Neutrophil (primary cell): ENCODE data around the gene TMEM179B.

ENCODE experiments used
- H3K27ac ChIP-seq: fragments of 200-600 bp; sonication (generic); 2 replicates; pipeline ENCODE4 v1.5.1; 2016; ENCODE audit warnings: mild to moderate bottlenecking, moderate library complexity
- H3K27me3 ChIP-seq: fragments of 200-600 bp; sonication (generic); 2 replicates; pipeline ENCODE4 v1.6.0; 2016; ENCODE audit warnings: mild to moderate bottlenecking
- H3K36me3 ChIP-seq: fragments of 200-600 bp; sonication (generic); 2 replicates; pipeline ENCODE4 v1.5.1; 2017
- H3K4me1 ChIP-seq, 2 experiments: fragments of 200-600 bp in 1 of 2; sonication (generic) in 1 of 2; 1 replicate in 1 of 2; 2 replicates in 1 of 2; pipeline versions ENCODE4 v1.5.1 to v1.6.1; 2013 to 2016; ENCODE audit warnings: low read depth in 1 of 2, low read length in 1 of 2, mild to moderate bottlenecking in 1 of 2, moderate library complexity in 1 of 2; ENCODE audit not compliant: control insufficient read depth in 1 of 2, insufficient read depth in 1 of 2
- H3K4me3 ChIP-seq, 2 experiments: fragments of 200-600 bp in 1 of 2; sonication (generic) in 1 of 2; 1 replicate in 1 of 2; 2 replicates in 1 of 2; pipeline ENCODE4 v1.5.1; 2013 to 2016; ENCODE audit warnings: low read depth in 1 of 2, low read length in 1 of 2, mild to moderate bottlenecking in 1 of 2, moderate library complexity in 1 of 2
- H3K9me3 ChIP-seq: fragments of 200-600 bp; sonication (generic); 2 replicates; pipeline ENCODE4 v1.5.1; 2016
- CTCF ChIP-seq: fragments of 200-600 bp; sonication (generic); IDR thresholded peaks from 2 replicates; pipeline ENCODE4 v1.5.1; 2016; ENCODE audit warnings: antibody characterized with exemption

The TMEM179B gene

DNA sequence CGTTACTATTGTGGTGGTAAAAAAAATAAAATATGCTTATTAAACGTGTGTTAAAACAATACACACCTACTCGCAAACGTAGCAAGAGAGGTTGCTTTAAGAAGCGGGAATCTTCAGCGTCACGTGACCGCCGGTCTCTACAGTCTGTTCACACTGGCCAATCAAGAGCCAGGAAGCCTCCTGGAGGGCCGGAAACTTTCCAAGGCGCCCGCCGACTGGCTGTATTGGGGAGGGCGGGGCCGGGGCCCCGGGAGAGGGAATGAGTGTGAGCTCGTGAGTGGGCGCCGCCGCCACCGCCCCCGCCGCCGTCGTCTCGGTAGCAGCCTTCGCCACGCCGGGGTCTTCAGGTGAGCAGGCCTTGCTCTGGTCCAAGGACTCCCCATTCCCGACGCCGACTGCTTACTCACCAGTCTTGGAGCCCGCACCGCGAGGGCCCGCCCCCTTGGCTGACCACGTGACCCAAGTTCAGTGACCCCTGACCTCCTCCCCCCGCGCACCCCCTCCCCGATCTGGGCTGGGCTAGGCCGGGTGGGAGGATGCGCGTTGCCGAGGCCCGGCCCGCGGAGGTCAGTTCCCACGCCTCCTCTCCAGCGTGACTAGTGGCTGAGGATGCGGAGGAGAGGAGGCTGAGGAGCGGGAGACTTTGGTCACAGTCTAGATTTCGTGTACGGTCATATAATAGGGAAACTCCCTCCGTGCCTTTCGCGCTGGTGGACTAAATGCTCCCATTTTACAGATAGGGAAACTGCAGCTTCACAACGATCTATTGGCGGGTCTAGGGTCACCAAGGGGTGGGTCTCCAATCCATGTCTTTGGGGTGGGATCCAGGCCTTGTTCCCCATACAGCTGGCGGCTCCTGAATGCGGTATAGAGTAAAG lies 15.8 kb upstream of the TMEM179B start, which contains the start of gene TAF6L:
Gene TAF6L, plus strand, starts transcription at position 253 of the 878 bp plus-strand sequence. CDS start 4,388 bp downstream, outside the sequence.
- Histone ChIP-seq H3K27me3 (no peaks in the 10 kb centered on the region), H3K27ac (peak within 1 kb of the TSS; percentile 86), H3K4me3 (peak within 1 kb of the TSS; percentile 67 to 84), H3K9me3 (no peaks in the 10 kb centered on the region), H3K4me1 (peaks cover 29 to 31% of the 10 kb centered on the region in 2 experiments), H3K36me3 (peaks cover 10% of the 10 kb centered on the region)
- TF ChIP-seq CTCF, result no peak

DNA sequence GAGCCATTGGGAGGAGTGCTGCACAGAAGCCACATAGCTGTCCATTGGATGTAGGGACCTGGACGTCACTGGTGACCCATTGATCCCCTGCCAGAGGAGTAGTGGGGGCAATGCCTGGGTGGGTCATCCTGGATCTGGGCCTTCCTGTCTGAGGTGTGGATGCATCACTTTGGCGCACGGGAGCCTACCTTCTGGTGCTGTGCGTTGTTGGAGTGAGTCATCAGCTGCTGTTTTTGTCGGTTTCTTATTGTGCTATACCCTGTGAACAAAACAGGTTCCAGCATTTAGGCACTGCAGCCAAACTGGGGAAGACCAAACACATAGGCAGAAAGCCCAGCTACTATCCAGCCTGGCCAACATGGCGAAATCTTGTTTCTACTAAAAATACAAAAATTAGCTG lies 12.8 kb upstream of the TMEM179B start:
- peaks cover 4% of the 10 kb centered on the region for H3K36me3 ChIP-seq
- no peak overlapping the region for H3K4me3 ChIP-seq
- no peak for TF ChIP-seq CTCF
- peak overlapping the region; percentile 76 for H3K27ac ChIP-seq
- peaks cover 29 to 31% of the 10 kb centered on the region in 2 experiments for H3K4me1 ChIP-seq
- no peaks in the 10 kb centered on the region for H3K27me3 ChIP-seq
- H3K9me3 ChIP-seq, result no peaks in the 10 kb centered on the region

DNA sequence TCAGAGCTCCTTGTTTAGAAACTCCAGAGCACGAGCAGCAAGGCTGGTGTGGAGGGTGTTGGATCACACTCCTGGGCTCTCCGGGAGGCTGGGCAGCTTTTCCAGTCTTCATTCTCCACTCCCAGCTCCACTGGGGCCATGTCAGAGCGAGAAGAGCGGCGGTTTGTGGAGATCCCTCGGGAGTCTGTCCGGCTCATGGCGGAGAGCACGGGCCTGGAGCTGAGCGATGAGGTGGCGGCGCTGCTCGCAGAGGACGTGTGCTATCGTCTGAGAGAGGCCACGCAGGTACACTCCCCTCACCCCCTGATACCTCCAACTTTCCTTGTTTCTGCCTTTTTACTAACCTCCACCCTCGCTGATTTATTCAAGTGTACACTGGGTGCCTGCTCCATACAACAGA lies 11.6 kb upstream of the TMEM179B start:
- Histone ChIP-seq H3K27ac (peak overlapping the region; percentile 76), H3K4me3 (no peak overlapping the region), H3K36me3 (peaks cover 4% of the 10 kb centered on the region), H3K9me3 (no peaks in the 10 kb centered on the region), H3K27me3 (no peaks in the 10 kb centered on the region), H3K4me1 (peaks cover 24% of the 10 kb centered on the region in 2 experiments)
- TF ChIP-seq CTCF, result no peak

GRCh38 chr11:62777389-62777788 lies 9.8 kb upstream of the TMEM179B start:
- Histone ChIP-seq H3K4me3 (no peak overlapping the region), H3K27ac (no peak overlapping the region), H3K4me1 (peaks cover 11 to 13% of the 10 kb centered on the region in 2 experiments), H3K27me3 (no peaks in the 10 kb centered on the region), H3K9me3 (no peaks in the 10 kb centered on the region), H3K36me3 (peaks cover 4% of the 10 kb centered on the region)
- TF ChIP-seq CTCF, result no peak

- no peaks in the 10 kb centered on the region for H3K27me3 ChIP-seq
- no peak for TF ChIP-seq CTCF
- no peak overlapping the region for H3K4me3 ChIP-seq
- H3K36me3 ChIP-seq, result peaks cover 4% of the 10 kb centered on the region
- H3K9me3 ChIP-seq, result no peaks in the 10 kb centered on the region
- peaks cover 11 to 13% of the 10 kb centered on the region in 2 experiments for H3K4me1 ChIP-seq
- H3K27ac ChIP-seq, result no peak overlapping the region
These were observed 8.8 kb upstream of the TMEM179B start for GRCh38 chr11:62778441-62778840.
